ENCODE results near the gene PTCHD4. TPM values are rescaled to one million over a fixed set of nuclear protein-coding genes. Genes with fewer than 3 reads are reported as not detected.
"Not testable (repeated sequence)": the region's sequence is repeated elsewhere in the genome, so short reads cannot be mapped to it uniquely, and the experiment has no call there.

The PTCHD4 gene
- total RNA-seq, result not detected
- polyA plus RNA-seq, result not detected
- 0 to 0.09 (median 0) reads per million in 6 experiments for total RNA-seq

DNA sequence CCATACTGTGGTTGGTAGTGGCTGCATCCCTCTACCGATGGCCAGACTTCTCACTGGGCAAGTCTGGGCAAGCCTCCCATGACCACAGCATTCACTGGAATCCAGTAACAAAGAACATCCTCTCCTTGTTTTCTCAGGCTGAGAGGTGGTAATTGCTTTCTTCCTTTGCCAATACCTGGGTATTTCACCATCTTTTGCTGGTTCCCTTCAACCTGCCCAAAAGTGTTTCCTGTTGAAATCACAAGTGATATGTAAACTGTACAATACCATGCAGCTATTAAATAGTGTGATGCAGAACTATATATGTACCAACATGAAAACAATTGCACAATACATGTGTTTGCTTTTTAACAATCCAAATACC lies at the start of gene PTCHD4:
TSS of gene PTCHD4 (minus strand) at position 55 of the 364 bp plus-strand sequence. CDS start 42,240 bp downstream, outside the sequence.
- Mint-ChIP-seq H3K4me3 (no peak within 1 kb of the TSS), H3K36me3 (no peaks in the 10 kb centered on the region), H3K27ac (no peak within 1 kb of the TSS), H3K27me3 (no peaks in the 10 kb centered on the region), H3K9me3 (peaks cover 0 to 7% (median 0%) of the 10 kb centered on the region in 9 donors), H3K4me1 (no peaks in the 10 kb centered on the region)
- no peak for DNase-seq
- POLR2A ChIA-PET, result no interaction called here
- ATAC-seq, result no peak

DNA sequence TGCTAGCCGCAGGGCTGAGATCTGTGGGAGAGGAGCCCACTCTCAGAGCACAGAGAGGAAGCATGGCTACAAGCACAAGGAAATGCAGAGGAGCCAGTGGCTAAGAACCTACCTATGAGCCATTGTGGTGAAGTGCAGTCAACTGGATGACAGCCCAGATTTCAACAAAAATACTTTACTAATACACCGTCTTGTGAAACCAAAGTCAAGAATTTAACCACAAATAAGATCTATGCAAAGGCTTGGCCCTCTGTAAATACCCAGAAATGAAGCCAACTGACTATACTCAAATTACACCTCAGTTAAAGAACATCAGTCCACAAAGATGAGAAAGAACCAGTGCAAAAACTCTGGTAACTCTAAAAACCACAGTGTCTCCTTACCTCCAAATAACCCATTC lies 40.1 kb upstream of the PTCHD4 start:
- DNase-seq (no peak), ATAC-seq (no peak)
- Mint-ChIP-seq H3K4me1 (no peaks in the 10 kb centered on the region), H3K27me3 (peaks cover 0 to 11% (median 0%) of the 10 kb centered on the region in 5 donors), H3K36me3 (peaks cover 0 to 21% (median 2%) of the 10 kb centered on the region in 3 donors), H3K4me3 (no peak overlapping the region), H3K27ac (no peak overlapping the region), H3K9me3 (peaks cover 10 to 57% (median 30%) of the 10 kb centered on the region in 9 donors)
- POLR2A ChIA-PET, result no interaction called here

DNA sequence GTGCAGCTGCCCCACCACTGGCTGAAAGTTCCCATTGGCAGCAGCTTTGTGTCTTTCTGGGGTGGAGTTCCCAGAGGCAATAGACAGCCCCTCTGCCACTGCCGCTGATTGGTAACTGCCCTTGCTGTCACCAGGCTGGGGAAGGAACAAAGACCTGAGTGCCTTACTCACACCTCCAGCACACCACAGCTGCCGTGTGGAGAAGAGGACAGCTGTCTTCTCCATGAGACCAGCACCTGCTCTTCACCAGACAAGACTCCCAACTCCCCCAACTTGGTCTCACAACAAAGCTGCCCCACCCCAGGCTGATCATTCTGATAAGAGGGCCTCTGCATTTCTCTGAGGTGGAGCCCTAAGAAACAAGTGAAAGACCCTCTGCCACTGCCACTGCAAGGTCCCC lies 39.7 kb upstream of the PTCHD4 start:
- POLR2A ChIA-PET, result no interaction called here
- no peak overlapping the region for H3K4me3 Mint-ChIP-seq
- H3K27me3 Mint-ChIP-seq, result peaks cover 0 to 11% (median 0%) of the 10 kb centered on the region in 5 donors
- DNase-seq (no peak), ATAC-seq (no peak)
- peaks cover 10 to 57% (median 30%) of the 10 kb centered on the region in 9 donors for H3K9me3 Mint-ChIP-seq
- no peak overlapping the region for H3K27ac Mint-ChIP-seq
- H3K4me1 Mint-ChIP-seq, result no peaks in the 10 kb centered on the region
- H3K36me3 Mint-ChIP-seq, result peaks cover 0 to 21% (median 2%) of the 10 kb centered on the region in 3 donors

DNA sequence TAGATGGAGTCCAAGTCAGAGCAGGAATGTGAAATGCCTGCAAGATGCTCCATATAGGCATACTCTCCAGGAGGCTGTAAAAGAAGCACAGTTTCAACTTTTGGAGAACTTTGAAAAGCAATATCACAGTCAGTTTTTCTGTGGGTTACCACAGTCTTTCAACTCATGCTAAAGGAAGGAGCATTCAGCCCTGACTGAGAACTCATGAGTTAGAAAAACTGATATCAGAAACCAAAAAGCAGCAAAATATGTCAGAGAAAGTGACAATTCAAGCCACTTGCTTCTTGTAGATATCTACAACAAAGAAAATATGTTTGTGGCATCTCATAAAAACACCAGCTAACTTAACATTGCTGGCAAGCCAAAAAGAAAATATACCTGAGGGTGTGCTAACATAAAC lies 36.1 kb upstream of the PTCHD4 start:
- POLR2A ChIA-PET, result no interaction called here
- Mint-ChIP-seq H3K27me3 (peaks cover 0 to 11% (median 0%) of the 10 kb centered on the region in 5 donors), H3K9me3 (peaks cover 4 to 28% (median 14%) of the 10 kb centered on the region in 9 donors), H3K4me1 (no peaks in the 10 kb centered on the region), H3K36me3 (peaks cover 0 to 13% (median 2%) of the 10 kb centered on the region in 3 donors), H3K27ac (no peak overlapping the region), H3K4me3 (no peak overlapping the region)
- DNase-seq (no peak), ATAC-seq (no peak)

DNA sequence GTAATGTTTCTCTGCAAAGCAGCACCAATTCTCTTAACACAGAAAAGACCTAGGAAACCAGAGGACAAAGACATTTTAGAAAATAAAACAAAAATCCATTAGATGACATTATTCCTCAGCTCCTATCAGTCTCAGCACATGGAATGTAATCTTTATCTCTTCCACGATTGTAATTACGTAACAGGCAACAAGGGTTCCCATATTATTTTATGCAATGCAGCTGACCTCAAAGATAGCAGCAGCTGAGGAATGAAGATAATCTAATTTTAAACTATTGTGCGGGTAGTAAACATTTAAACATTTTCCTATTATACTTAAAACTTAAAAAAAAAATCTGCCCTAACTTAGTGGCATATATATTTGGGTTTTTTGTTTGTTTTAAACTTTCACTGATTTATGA lies 33.0 kb upstream of the PTCHD4 start:
- DNase-seq, result no peak
- ATAC-seq, result no peak
- Mint-ChIP-seq H3K27ac (no peak overlapping the region), H3K9me3 (peaks cover 0 to 14% (median 4%) of the 10 kb centered on the region in 9 donors), H3K36me3 (peaks cover 0 to 1% (median 0%) of the 10 kb centered on the region in 3 donors), H3K4me3 (no peak overlapping the region), H3K4me1 (no peaks in the 10 kb centered on the region), H3K27me3 (peaks cover 0 to 5% (median 0%) of the 10 kb centered on the region in 5 donors)
- POLR2A ChIA-PET, result no interaction called here

DNA sequence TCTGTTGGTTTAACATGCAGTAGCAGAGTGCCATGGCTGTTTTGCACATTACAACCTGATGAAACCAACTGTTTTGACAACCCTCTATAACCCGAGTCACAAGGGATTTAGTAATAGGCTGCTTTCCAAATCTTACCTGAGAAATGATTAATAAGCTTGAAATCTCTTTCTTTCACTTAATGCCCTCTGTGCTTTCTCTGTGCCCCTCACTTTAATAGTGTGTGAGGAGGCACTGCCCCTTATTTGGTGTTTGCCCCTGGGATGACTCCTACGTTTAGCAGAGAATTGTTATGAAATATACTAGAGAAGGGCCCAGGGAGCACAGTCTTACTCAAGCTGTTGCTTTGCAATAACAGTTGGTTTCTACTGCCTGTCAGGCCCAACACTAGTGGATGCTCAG lies 31.0 kb upstream of the PTCHD4 start:
- POLR2A ChIA-PET, result no interaction called here
- H3K9me3 Mint-ChIP-seq, result peaks cover 0 to 2% (median 0%) of the 10 kb centered on the region in 9 donors
- ATAC-seq (no peak), DNase-seq (no peak)
- no peaks in the 10 kb centered on the region for H3K4me1 Mint-ChIP-seq
- H3K27me3 Mint-ChIP-seq, result peaks cover 0 to 1% (median 0%) of the 10 kb centered on the region in 5 donors
- H3K4me3 Mint-ChIP-seq, result no peak overlapping the region
- H3K36me3 Mint-ChIP-seq, result no peaks in the 10 kb centered on the region
- H3K27ac Mint-ChIP-seq, result no peak overlapping the region

DNA sequence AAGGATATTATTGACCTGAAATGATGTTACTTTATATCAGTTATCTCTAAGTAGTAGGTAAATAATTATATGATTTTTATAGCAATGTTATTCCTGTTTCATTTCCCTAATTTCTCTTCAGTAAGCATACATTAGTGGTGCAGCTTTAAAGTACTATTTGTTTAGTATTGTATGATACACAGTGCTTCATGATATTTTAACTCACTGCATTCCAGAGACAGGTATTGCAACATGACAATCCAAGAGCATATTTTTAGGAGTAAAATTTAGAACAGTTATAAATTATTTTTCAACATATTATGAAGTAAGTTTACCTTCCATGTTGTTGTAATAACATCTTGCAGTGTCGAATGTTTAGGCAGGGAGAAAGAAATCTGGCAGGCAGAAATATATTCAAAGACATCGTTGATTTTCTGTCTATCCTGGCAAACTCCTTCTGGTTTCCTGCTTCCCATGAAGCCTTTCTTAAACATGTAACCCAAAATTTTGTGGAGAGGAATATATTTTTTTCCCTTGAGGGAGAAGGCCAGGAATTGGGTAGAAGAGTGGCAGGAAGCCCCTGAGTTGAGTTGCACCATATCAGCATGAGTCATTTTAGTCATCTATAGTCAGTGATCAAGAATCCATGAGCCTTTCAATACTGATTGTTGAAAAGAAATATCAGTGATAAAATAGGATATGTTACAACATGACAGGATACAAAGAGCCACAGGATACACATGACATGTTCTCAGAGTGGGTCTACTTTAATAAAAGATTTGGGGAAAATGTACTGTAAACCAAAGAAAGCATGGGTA lies 29.0 kb upstream of the PTCHD4 start:
- no peak for ATAC-seq
- Mint-ChIP-seq H3K4me1 (no peaks in the 10 kb centered on the region), H3K9me3 (peaks cover 0 to 2% (median 0%) of the 10 kb centered on the region in 9 donors), H3K36me3 (no peaks in the 10 kb centered on the region), H3K27me3 (peaks cover 0 to 2% (median 0%) of the 10 kb centered on the region in 5 donors), H3K27ac (no peak overlapping the region), H3K4me3 (no peak overlapping the region)
- POLR2A ChIA-PET, result no interaction called here
- no peak for DNase-seq

DNA sequence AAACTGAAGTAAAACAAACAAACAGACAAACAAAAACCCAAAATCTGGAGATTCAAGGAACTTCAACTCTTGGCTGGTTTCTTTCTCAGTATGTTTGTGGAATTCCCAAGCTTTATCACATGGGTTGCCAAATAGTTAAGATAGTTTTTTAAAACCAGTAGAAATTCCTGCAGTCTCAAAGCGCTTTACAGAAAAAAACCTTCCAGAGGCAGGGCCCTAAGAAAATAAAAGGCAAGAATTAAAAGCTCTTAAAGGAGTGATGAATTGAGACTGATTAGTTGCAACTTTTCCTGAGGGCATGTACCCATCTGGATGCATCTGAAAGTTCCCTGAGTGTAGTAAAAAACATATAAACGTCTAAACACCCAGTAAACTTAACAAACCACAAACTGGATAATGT lies 25.9 kb upstream of the PTCHD4 start:
- Mint-ChIP-seq H3K4me1 (no peaks in the 10 kb centered on the region), H3K9me3 (peaks cover 0 to 2% (median 0%) of the 10 kb centered on the region in 9 donors), H3K36me3 (no peaks in the 10 kb centered on the region), H3K27me3 (peaks cover 0 to 2% (median 0%) of the 10 kb centered on the region in 5 donors), H3K4me3 (no peak overlapping the region), H3K27ac (no peak overlapping the region)
- DNase-seq (no peak), ATAC-seq (no peak)
- POLR2A ChIA-PET, result no interaction called here

DNA sequence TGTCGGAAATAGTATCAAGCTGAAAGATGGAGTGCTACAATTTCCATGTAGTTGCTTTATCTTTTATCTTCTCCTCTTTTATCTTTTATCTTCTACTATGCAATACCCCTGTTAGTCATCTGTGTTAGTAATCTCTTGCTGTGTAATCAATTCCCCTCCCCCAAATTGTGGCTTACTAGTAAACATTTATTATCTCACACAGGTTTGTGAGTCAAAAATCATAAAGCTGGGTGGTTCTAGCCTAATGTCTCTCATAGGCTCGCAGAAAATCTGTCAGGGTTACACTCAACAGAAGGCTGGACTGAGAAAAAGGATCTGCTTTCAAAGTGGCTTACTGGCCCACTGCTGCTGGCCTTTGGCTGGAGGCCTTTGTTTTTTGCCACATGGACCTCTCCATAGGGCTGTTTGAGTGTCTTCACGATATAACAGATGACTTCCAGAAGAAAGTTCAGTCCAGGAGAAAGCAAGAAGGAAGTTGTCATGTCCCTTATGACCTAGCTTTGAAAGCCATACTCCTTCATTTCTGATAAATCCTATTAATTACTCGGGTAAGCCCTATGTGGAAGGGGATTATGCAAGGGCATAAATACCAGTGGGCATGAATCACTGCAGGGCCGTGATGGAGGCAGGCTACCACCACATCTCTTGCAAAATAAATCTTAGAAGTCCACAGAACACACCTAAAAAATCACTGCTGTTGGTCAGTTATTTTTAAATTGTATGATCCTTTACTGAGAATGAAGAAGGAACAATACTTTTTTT lies 24.5 kb upstream of the PTCHD4 start:
- no peak overlapping the region for H3K4me3 Mint-ChIP-seq
- peaks cover 0 to 2% (median 0%) of the 10 kb centered on the region in 9 donors for H3K9me3 Mint-ChIP-seq
- H3K36me3 Mint-ChIP-seq, result no peaks in the 10 kb centered on the region
- no peaks in the 10 kb centered on the region for H3K4me1 Mint-ChIP-seq
- peaks cover 0 to 2% (median 0%) of the 10 kb centered on the region in 5 donors for H3K27me3 Mint-ChIP-seq
- POLR2A ChIA-PET, result no interaction called here
- DNase-seq, result no peak
- no peak for ATAC-seq
- H3K27ac Mint-ChIP-seq, result no peak overlapping the region

DNA sequence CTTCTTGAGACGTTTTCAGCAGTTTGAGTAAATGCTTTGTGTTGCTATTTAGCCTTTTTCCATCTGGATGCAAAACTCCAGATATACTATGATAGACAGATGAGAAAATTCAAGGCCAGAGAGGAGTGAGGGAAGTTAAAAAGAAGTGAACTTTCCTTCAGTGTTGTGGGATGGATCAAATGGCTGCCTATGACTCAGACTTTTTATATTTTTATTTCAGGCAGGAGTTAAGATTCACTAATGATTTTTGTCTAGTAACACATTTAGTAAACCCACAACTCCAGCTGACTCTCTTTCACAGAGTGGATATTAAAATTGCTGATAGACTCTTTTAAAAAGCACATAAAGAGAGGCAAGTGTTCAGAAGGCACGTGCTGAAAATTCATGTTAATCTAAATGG lies 23.2 kb upstream of the PTCHD4 start:
- Mint-ChIP-seq H3K36me3 (no peaks in the 10 kb centered on the region), H3K27ac (no peak overlapping the region), H3K4me3 (no peak overlapping the region), H3K9me3 (peaks cover 0 to 2% (median 0%) of the 10 kb centered on the region in 9 donors), H3K4me1 (no peaks in the 10 kb centered on the region), H3K27me3 (peaks cover 0 to 2% (median 0%) of the 10 kb centered on the region in 5 donors)
- no peak for DNase-seq
- POLR2A ChIA-PET, result no interaction called here
- ATAC-seq, result no peak

DNA sequence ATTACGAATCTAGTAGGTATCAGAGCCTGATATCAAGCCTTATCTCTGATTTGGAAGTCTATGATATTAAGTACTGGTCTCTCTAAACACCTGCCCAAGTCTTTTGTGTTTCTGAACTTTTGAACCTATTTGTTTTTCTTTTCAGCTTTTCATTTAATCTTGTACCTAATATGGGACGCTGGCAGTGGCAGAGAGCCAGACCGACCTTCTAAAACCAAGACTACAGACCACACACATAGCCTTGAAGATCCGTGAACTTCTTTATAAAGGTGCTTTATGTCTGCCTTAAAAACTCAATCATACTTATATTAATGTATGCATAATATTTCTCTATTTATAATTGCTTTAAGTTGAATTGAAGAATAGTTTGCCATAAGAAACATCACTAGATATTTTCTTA lies 12.6 kb upstream of the PTCHD4 start:
- no peak for ATAC-seq
- POLR2A ChIA-PET, result no interaction called here

DNA sequence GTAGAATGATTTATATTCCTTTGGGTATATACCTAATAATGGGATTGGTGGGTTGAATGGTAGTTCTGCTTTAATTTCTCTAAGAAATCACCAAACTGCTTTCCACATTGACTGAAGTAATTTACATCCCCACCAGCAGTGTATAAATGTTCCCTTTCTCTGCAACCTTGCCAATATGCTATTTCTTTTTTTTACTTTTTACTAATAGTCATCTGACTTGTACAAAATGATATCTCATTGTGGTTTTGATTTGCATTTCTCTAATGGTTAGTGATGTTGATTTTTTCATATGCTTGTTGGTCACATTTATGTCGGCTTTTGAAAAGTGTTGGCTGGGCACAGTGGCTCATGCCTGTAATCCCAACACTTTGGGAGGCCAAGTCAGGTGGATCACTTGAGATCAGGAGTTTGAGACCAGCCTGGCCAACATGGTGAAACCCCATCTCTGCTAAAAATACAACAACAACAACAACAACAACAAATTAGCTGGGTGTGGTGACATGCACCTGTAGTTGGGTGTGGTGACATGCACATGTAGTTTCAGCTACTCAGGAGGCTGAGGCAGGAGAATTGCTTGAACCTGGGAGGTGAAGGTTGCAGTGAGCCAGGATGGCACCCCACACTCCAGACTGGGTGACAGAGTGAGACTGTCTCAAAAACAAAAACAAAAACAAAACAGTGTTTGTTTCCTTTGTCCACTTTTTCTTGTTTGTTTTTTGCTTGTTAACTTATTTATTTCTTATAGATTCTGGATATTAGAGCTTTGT lies 11.2 kb upstream of the PTCHD4 start:
- H3K4me1 Mint-ChIP-seq, POLR2A ChIA-PET, DNase-seq, H3K4me3 Mint-ChIP-seq, H3K27ac Mint-ChIP-seq, H3K36me3 Mint-ChIP-seq, H3K9me3 Mint-ChIP-seq, ATAC-seq, H3K27me3 Mint-ChIP-seq: not testable (repeated sequence)

More for the DNA sequence above, 12.6 kb upstream of the PTCHD4 start:
- Mint-ChIP-seq H3K9me3 (peaks cover 0 to 4% (median 0%) of the 10 kb centered on the region in 9 donors), H3K4me3 (no peak overlapping the region), H3K27me3 (no peaks in the 10 kb centered on the region), H3K27ac (no peak overlapping the region), H3K4me1 (no peaks in the 10 kb centered on the region), H3K36me3 (no peaks in the 10 kb centered on the region)
- DNase-seq, result no peak
